ENCODE measurements around the gene LNX2. TPM values are rescaled to one million over a fixed set of nuclear protein-coding genes. Genes with fewer than 3 reads are reported as not detected.

The LNX2 gene
- polyA plus RNA-seq, 1 donor: 4.8 TPM

GRCh38 chr13:27605610-27606200, 14.6 kb downstream of the LNX2 start:
- no peak for DNase-seq

- no peak for DNase-seq
Measured at GRCh38 chr13:27605099-27605498, 15.2 kb downstream of the LNX2 start.

GRCh38 chr13:27601803-27602202, 18.5 kb downstream of the LNX2 start:
- no peak for DNase-seq

GRCh38 chr13:27601208-27601607, 19.1 kb downstream of the LNX2 start:
- DNase-seq: no peak

- no peak for DNase-seq
Measured at GRCh38 chr13:27600711-27601110, 19.6 kb downstream of the LNX2 start.

GRCh38 chr13:27599845-27600553, 20.3 kb downstream of the LNX2 start:
- DNase-seq: no peak

- DNase-seq: no peak
Measured at GRCh38 chr13:27599096-27599495, 21.2 kb downstream of the LNX2 start.

GRCh38 chr13:27595055-27595811, 25.1 kb downstream of the LNX2 start:
- no peak for DNase-seq

GRCh38 chr13:27593267-27593666, 27.1 kb downstream of the LNX2 start:
- no peak for DNase-seq

GRCh38 chr13:27592865-27593264, 27.5 kb downstream of the LNX2 start:
- DNase-seq: no peak

- DNase-seq: no peak
Measured at GRCh38 chr13:27588405-27588804, 31.9 kb downstream of the LNX2 start.

- DNase-seq: no peak
Measured at GRCh38 chr13:27587095-27587746, 33.1 kb downstream of the LNX2 start.

- DNase-seq: no peak
Measured at GRCh38 chr13:27583645-27584044, 36.7 kb downstream of the LNX2 start.

GRCh38 chr13:27578121-27579030, 42.0 kb downstream of the LNX2 start:
- DNase-seq: no peak

GRCh38 chr13:27574661-27575060, 45.7 kb downstream of the LNX2 start:
- no peak for DNase-seq

GRCh38 chr13:27573265-27573664, 47.1 kb downstream of the LNX2 start:
- DNase-seq: no peak

- no peak for DNase-seq
Measured at GRCh38 chr13:27572234-27572901, 48.0 kb downstream of the LNX2 start.

- no peak for DNase-seq
Measured at GRCh38 chr13:27570906-27571305, 49.4 kb downstream of the LNX2 start.

- DNase-seq: no peak
Measured at GRCh38 chr13:27569405-27569804, 50.9 kb downstream of the LNX2 start.

- DNase-seq: no peak
Measured at GRCh38 chr13:27565818-27566217, 54.5 kb downstream of the LNX2 start.

- DNase-seq: no peak
Measured at GRCh38 chr13:27562457-27562856, 57.9 kb downstream of the LNX2 start.

GRCh38 chr13:27559719-27560118, 60.6 kb downstream of the LNX2 start:
- DNase-seq: no peak
